Measurements from ENCODE around the gene TRIM51G. TPM values are rescaled to one million over a fixed set of nuclear protein-coding genes. Genes with fewer than 3 reads are reported as not detected.
"Not testable (repeated sequence)": the region's sequence is repeated elsewhere in the genome, so short reads cannot be mapped to it uniquely, and the experiment has no call there.

TRIM51G gene, protein sequence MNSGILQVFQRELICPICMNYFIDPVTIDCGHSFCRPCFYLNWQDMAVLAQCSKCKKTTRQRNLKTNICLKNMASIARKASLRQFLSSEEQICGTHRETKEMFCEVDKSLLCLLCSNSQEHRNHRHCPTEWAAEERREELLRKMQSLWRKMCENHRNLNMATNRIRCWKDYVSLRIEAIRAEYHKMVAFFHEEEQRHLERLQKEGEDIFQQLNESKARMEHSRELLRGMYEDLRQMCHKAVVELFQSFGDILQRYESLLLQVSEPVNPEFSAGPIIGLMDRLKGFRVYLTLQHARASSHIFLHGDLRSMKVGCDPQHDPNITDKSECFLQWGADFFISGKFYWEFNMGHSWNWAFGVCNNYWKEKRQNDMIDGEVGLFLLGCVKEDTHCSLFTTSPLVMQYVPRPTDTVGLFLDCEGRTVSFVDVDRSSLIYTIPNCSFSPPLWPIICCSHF
- total RNA-seq: not detected
- long read RNA-seq: 0 reads

DNA sequence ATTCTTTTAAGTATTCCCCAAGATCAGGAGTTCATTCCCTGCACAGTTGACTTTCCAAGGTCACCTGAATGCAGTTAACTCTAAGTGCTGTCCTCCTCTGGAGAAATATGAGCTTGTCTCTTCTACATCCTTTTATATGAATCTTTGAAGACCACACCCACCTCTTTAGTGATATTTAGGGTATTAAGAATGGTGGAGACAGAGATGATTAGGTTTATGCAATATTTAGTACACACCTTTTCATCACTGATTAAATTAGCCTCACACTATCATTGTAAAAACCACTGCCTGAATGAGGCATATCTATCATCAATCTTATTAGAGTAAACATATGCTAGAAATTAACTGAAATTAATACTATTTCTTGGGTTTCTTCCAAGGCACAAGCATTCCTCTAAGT lies at the start of gene TRIM51G:
TSS of gene TRIM51G (minus strand) at position 101 of the 400 bp plus-strand sequence. CDS start 2,190 bp downstream, outside the sequence.
- ATAC-seq (ENCODE audit: poor library complexity); DNase-seq; intact Hi-C loops (cut with DNase I): not testable (repeated sequence)

DNA sequence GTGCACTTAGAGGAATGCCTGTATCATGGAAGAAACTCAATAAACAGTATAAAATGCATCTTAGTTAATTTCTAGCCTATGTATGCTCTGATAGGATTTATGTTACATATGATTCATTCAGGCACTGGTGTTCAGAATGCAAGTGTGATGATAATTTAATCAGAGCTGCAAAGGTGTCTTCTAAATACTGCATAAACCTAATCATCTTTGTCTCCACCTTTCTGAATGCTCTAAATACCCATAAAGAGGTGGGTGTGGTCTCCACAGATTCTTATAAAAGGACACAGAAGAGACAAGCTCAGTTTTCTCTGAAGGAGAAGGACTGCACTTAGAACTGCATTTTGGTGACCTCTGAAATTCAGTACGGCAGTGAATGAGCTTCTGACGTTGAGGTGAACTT lies 44.8 kb upstream of the TRIM51G start, which contains the start of gene TRIM49B:
TSS of gene TRIM49B (plus strand) at position 301 of the 400 bp plus-strand sequence. CDS start 2,777 bp downstream, outside the sequence.
- intact Hi-C loops (cut with DNase I); DNase-seq; ATAC-seq (ENCODE audit: poor library complexity): not testable (repeated sequence)

DNA sequence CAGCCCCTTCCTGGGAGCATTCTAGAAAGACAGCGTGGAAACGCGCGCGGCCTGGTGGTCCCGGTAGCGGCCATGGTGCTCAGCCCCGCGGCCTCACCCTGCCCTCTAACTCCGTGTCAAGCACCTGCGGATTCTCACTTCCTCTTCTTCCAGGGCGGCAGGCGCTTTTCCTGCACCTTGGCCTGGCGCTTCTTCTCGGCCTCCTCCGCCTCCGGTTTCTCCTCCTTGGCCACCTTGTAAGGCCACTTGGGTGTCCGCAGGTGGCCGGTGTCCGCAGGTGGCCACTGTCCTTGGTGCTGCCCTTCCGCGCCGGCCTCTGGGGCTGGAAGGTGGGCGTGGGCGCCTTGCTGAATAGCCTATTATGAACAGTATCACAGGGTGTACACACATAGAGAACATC lies 15.1 kb downstream of the TRIM51G start:
- intact Hi-C loops (cut with DNase I); DNase-seq; ATAC-seq (ENCODE audit: poor library complexity): not testable (repeated sequence)

GRCh38 chr11:48955315-48956049 lies 28.2 kb downstream of the TRIM51G start:
- ATAC-seq (ENCODE audit: poor library complexity); intact Hi-C loops (cut with DNase I); DNase-seq: not testable (repeated sequence)

DNA sequence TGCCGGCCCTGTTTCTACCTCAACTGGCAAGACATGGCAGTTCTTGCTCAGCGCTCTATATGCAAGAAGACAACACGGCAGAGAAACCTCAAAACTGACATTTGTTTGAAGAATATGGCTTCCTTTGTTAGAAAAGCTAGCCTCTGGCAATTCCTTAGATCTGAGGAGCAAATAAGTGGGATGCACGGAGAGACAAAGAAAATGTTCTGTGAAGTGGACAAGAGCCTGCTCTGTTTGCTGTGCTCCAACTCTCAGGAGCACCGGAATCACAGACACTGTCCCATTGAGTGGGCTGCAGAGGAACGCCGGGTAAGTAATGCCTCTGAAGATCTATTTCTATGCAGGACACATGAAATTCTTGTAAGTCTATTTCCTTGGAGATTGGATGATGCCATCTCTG lies 37.9 kb downstream of the TRIM51G start:
- intact Hi-C loops (cut with DNase I); ATAC-seq (ENCODE audit: poor library complexity); DNase-seq: not testable (repeated sequence)

Other genes with a start within 250 kb of the TRIM51G start
- gene TRIM49B, start 44.9 kb upstream of the TRIM51G start, total RNA-seq: not detected
- gene TRIM64C, start 75.2 kb upstream of the TRIM51G start, total RNA-seq: not detected
- 0.27 TPM for gene FOLH1, start 224.7 kb upstream of the TRIM51G start, total RNA-seq

Data from Right ventricle myocardium superior (tissue), 1 donor.